HepG2 (cell line): ENCODE measurements around the gene UTRN. TPM values are rescaled to one million over a fixed set of nuclear protein-coding genes. Genes with fewer than 3 reads are reported as not detected.

Source experiments
- FOXP1 ChIP-seq, 2 experiments: fragments of 450-650 bp in 1 of 2; IDR thresholded peaks; 2 replicates each; pipeline ENCODE4 v1.6.1; 2017 to 2018; ENCODE audit warnings: antibody characterized with exemption in 1 of 2
- HNRNPH1 ChIP-seq: fragments of 200-400 bp; formaldehyde crosslinking; optimal IDR thresholded peaks from 2 replicates; pipeline ENCODE3; 2017; ENCODE audit warnings: mild to moderate bottlenecking, low read depth, low read length
- HOXD1 ChIP-seq: sonication (generic); formaldehyde crosslinking; IDR thresholded peaks from 2 replicates; pipeline ENCODE4 v1.5.0; 2020; ENCODE audit warnings: missing genetic modification reagents
- MAFK ChIP-seq, 2 experiments: IDR thresholded peaks in 1 of 2; conservative IDR thresholded peaks in 1 of 2; 2 replicates each; pipeline ENCODE4 v1.6.1; 2011; ENCODE audit warnings: improper control_type of control experiment in 2 of 2, low read length in 2 of 2
- MED13 ChIP-seq: sonication (generic); formaldehyde crosslinking; IDR thresholded peaks from 2 replicates; pipeline ENCODE4 v1.5.0; 2020; ENCODE audit warnings: missing genetic modification reagents
- MIXL1 ChIP-seq: IDR thresholded peaks from 2 replicates; pipeline ENCODE4 v1.6.1; 2016
- MYC ChIP-seq: sonication (generic); formaldehyde crosslinking; IDR thresholded peaks from 2 replicates; pipeline ENCODE4 v1.9.0; 2021; ENCODE audit warnings: missing genetic modification reagents, borderline replicate concordance
- NR3C1 ChIP-seq: sonication (generic); formaldehyde crosslinking; IDR thresholded peaks from 2 replicates; pipeline ENCODE4 v1.4.0; 2020; ENCODE audit warnings: missing genetic modification reagents
- SOX5 ChIP-seq: IDR thresholded peaks from 2 replicates; pipeline ENCODE4 v1.6.1; 2016; ENCODE audit warnings: borderline replicate concordance
- ZFP37 ChIP-seq: sonication (generic); formaldehyde crosslinking; IDR thresholded peaks from 2 replicates; pipeline ENCODE4 v1.4.0; 2020; ENCODE audit warnings: missing genetic modification reagents, borderline replicate concordance
- ZNF335 ChIP-seq: sonication (generic); formaldehyde crosslinking; IDR thresholded peaks from 2 replicates; pipeline ENCODE4 v1.4.0; 2020; ENCODE audit warnings: missing genetic modification reagents
- polyA plus RNA-seq, 8 experiments: library from polyadenylated mRNA; depleted of rRNA in 3 of 8; stranded (reverse) in 7 of 8; unstranded in 1 of 8; fragments of >200 nt; fragmentation: Illumina TruSeq in 4 of 8; extraction: Trizol in 4 of 8; gene quantifications; 2 replicates each; pipeline versions ENCODE4 v1.2.1 to v1.2.3, GENCODE V29; 2011 to 2016; ENCODE audit warnings: low read depth in 4 of 8, missing spikeins in 1 of 8, mixed read lengths in 1 of 8; ENCODE audit not compliant: insufficient read depth in 1 of 8
- total RNA-seq, 5 experiments: library from RNA; depleted of rRNA; stranded (reverse); fragments of >200 nt; fragmentation: Illumina TruSeq; extraction: Trizol; gene quantifications; 2 replicates each; pipeline ENCODE4 v1.2.3, GENCODE V29; 2016; ENCODE audit warnings: low read depth in 1 of 5
- TF ChIP-seq, protein P1 (sequence below): IDR thresholded peaks from 2 replicates; pipeline ENCODE4 v1.4.0; 2020; ENCODE audit warnings: mild to moderate bottlenecking, missing genetic modification reagents
- TF ChIP-seq, protein P2 (sequence below): sonication (generic); formaldehyde crosslinking; IDR thresholded peaks from 2 replicates; pipeline ENCODE4 v1.9.0; 2021; ENCODE audit warnings: missing genetic modification reagents, borderline replicate concordance
- TF ChIP-seq, protein P3 (sequence below): sonication (generic); formaldehyde crosslinking; IDR thresholded peaks from 2 replicates; pipeline ENCODE4 v1.4.0; 2020; ENCODE audit warnings: mild to moderate bottlenecking, low read depth, missing genetic modification reagents
- TF ChIP-seq, protein P4 (sequence below): sonication (generic); formaldehyde crosslinking; IDR thresholded peaks from 2 replicates; pipeline ENCODE4 v1.5.0; 2020; ENCODE audit warnings: missing genetic modification reagents, mild to moderate bottlenecking, borderline replicate concordance
- TF ChIP-seq, protein P5 (sequence below): IDR thresholded peaks from 2 replicates; pipeline ENCODE4 v1.6.1; 2016
- TF ChIP-seq, protein P6 (sequence below): sonication (generic); formaldehyde crosslinking; IDR thresholded peaks from 2 replicates; pipeline ENCODE4 v1.8.1; 2023; ENCODE audit warnings: mild to moderate bottlenecking, missing genetic modification reagents

UTRN gene
- total and polyA plus RNA-seq, 2 of the 13 experiments (the other 11 are each of a cell fraction or from before 2014, with no cell fraction given): 102 to 116 TPM

DNA sequence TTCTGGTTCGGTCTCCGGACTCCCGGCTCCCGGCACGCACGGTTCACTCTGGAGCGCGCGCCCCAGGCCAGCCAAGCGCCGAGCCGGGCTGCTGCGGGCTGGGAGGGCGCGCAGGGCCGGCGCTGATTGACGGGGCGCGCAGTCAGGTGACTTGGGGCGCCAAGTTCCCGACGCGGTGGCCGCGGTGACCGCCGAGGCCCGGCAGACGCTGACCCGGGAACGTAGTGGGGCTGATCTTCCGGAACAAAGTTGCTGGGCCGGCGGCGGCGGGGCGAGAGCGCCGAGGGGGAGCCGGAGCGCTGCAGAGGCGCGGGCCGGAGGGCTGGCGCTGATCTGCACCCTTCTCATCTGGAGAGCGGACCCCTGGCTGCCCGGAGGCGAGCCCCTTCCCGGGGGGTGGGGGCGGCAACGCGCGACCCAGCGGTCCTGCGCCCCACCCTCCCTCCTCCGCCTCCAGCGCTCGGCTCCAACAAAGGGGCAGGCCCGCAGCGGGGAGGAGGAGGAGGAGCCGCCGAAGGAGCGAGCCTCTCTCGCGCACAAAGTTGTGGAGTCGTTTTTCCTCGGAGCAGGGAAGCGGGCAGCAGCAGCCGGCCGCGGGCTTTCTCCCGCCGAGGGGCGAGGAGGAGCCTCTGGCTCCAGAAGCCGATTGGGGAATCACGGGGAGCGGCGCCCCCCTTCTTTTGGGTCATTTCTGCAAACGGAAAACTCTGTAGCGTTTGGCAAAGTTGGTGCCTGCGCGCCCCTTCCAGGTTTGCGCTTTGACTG lies at the start of gene UTRN (continued):
- TF ChIP-seq, protein P1, sequence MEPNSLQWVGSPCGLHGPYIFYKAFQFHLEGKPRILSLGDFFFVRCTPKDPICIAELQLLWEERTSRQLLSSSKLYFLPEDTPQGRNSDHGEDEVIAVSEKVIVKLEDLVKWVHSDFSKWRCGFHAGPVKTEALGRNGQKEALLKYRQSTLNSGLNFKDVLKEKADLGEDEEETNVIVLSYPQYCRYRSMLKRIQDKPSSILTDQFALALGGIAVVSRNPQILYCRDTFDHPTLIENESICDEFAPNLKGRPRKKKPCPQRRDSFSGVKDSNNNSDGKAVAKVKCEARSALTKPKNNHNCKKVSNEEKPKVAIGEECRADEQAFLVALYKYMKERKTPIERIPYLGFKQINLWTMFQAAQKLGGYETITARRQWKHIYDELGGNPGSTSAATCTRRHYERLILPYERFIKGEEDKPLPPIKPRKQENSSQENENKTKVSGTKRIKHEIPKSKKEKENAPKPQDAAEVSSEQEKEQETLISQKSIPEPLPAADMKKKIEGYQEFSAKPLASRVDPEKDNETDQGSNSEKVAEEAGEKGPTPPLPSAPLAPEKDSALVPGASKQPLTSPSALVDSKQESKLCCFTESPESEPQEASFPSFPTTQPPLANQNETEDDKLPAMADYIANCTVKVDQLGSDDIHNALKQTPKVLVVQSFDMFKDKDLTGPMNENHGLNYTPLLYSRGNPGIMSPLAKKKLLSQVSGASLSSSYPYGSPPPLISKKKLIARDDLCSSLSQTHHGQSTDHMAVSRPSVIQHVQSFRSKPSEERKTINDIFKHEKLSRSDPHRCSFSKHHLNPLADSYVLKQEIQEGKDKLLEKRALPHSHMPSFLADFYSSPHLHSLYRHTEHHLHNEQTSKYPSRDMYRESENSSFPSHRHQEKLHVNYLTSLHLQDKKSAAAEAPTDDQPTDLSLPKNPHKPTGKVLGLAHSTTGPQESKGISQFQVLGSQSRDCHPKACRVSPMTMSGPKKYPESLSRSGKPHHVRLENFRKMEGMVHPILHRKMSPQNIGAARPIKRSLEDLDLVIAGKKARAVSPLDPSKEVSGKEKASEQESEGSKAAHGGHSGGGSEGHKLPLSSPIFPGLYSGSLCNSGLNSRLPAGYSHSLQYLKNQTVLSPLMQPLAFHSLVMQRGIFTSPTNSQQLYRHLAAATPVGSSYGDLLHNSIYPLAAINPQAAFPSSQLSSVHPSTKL: peak; percentile 76
- TF ChIP-seq, protein P2, sequence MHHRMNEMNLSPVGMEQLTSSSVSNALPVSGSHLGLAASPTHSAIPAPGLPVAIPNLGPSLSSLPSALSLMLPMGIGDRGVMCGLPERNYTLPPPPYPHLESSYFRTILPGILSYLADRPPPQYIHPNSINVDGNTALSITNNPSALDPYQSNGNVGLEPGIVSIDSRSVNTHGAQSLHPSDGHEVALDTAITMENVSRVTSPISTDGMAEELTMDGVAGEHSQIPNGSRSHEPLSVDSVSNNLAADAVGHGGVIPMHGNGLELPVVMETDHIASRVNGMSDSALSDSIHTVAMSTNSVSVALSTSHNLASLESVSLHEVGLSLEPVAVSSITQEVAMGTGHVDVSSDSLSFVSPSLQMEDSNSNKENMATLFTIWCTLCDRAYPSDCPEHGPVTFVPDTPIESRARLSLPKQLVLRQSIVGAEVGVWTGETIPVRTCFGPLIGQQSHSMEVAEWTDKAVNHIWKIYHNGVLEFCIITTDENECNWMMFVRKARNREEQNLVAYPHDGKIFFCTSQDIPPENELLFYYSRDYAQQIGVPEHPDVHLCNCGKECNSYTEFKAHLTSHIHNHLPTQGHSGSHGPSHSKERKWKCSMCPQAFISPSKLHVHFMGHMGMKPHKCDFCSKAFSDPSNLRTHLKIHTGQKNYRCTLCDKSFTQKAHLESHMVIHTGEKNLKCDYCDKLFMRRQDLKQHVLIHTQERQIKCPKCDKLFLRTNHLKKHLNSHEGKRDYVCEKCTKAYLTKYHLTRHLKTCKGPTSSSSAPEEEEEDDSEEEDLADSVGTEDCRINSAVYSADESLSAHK (CRISPR knock-in tag): peak; percentile 73; the same call in 1 of the 2 replicates
- TF ChIP-seq, protein P3, sequence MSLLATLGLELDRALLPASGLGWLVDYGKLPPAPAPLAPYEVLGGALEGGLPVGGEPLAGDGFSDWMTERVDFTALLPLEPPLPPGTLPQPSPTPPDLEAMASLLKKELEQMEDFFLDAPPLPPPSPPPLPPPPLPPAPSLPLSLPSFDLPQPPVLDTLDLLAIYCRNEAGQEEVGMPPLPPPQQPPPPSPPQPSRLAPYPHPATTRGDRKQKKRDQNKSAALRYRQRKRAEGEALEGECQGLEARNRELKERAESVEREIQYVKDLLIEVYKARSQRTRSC (CRISPR knock-in tag): no peak
- TF ChIP-seq MAFK (conservative IDR thresholded peaks at IDR 0.05 in 1 of 2, IDR thresholded peaks at IDR 0.05 in 1 of 2; ENCODE audit: low read length in 2 of 2): no peak
- TF ChIP-seq FOXP1 (IDR thresholded peaks at IDR 0.05): no peak
- no peak for TF ChIP-seq FOXP1 (CRISPR knock-in tag; IDR thresholded peaks at IDR 0.05)
- peak; percentile 73 for TF ChIP-seq MYC (CRISPR knock-in tag)
- TF ChIP-seq NR3C1 (CRISPR knock-in tag): no peak
- TF ChIP-seq, protein P4, sequence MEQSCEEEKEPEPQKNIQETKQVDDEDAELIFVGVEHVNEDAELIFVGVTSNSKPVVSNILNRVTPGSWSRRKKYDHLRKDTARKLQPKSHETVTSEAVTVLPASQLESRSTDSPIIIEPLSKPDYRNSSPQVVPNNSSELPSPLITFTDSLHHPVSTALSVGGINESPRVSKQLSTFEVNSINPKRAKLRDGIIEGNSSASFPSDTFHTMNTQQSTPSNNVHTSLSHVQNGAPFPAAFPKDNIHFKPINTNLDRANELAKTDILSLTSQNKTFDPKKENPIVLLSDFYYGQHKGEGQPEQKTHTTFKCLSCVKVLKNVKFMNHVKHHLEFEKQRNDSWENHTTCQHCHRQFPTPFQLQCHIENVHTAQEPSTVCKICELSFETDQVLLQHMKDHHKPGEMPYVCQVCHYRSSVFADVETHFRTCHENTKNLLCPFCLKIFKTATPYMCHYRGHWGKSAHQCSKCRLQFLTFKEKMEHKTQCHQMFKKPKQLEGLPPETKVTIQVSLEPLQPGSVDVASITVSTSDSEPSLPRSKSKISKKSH (CRISPR knock-in tag): peak; percentile 76
- TF ChIP-seq MIXL1 (CRISPR knock-in tag): no peak
- 0 out of 2 replicates have a peak, but pooled peaks have one; percentile 59 for TF ChIP-seq ZNF335
- peak; percentile 20; the same call in 1 of the 2 replicates for TF ChIP-seq SOX5 (CRISPR knock-in tag)
- TF ChIP-seq HNRNPH1: no peak
- TF ChIP-seq, protein P5, sequence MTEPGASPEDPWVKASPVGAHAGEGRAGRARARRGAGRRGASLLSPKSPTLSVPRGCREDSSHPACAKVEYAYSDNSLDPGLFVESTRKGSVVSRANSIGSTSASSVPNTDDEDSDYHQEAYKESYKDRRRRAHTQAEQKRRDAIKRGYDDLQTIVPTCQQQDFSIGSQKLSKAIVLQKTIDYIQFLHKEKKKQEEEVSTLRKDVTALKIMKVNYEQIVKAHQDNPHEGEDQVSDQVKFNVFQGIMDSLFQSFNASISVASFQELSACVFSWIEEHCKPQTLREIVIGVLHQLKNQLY: no peak
- peak; percentile 87 for TF ChIP-seq ZFP37 (CRISPR knock-in tag)
- peak; percentile 86; the same call in 1 of the 2 replicates for TF ChIP-seq HOXD1 (CRISPR knock-in tag)
- peak; percentile 82 for TF ChIP-seq MED13 (CRISPR knock-in tag)
- TF ChIP-seq, protein P6, sequence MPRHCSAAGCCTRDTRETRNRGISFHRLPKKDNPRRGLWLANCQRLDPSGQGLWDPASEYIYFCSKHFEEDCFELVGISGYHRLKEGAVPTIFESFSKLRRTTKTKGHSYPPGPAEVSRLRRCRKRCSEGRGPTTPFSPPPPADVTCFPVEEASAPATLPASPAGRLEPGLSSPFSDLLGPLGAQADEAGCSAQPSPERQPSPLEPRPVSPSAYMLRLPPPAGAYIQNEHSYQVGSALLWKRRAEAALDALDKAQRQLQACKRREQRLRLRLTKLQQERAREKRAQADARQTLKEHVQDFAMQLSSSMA (CRISPR knock-in tag): no peak
